HG03280 (cell line): ENCODE measurements around the gene ABHD12.

Experiments
- ATAC-seq: cut with Tn5 transposase; IDR thresholded peaks from one replicate; pipeline ENCODE4 v1.9.1; 2021; ENCODE audit warnings: mild to moderate bottlenecking, moderate library complexity; ENCODE audit not compliant: unreplicated experiment

Gene ABHD12

DNA sequence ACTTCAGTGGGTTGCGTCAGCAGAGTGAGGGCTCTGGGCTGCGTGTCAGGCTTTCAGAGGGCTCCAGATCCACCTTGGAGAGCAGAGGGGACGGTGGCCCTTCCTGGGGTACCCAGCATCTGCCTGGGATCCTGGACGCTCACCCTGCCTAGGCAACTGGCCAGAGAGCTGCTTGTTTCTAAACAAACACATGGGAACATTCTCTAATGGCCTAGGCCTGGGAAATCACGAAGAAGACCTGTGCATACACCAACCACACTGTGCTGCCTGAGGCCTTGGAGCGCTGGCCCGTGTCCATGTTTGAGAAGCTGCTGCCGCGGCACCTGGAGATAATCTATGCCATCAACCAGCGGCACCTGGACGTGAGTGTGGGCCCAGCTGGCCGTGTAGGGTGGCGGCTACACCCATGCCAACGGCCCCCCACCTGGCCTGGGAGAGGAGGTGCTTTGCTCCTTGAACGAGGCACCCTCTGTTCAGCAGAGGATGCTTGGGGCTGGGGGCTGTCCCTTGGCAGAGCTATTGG lies 110.5 kb downstream of the ABHD12 start:
- ATAC-seq: no peak

DNA sequence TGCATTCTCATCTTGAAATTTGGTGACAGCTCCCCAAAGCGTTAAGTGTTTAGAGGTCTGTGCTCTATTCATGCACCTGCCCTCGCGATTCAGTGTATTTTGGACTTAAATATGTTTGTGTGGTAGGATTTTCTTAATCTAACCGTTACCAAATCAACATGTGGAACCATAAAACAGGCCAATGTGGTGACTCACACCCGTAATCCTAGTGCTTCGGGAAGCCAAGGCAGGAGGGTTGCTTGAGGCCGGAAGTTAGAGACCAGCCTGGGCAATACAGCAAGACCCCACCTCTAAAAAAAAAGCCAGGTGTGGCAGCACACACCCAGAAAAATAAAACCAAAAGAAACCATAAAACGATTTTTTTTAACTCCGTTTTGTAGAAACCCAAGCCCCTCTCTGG lies 111.2 kb downstream of the ABHD12 start:
- no peak for ATAC-seq

DNA sequence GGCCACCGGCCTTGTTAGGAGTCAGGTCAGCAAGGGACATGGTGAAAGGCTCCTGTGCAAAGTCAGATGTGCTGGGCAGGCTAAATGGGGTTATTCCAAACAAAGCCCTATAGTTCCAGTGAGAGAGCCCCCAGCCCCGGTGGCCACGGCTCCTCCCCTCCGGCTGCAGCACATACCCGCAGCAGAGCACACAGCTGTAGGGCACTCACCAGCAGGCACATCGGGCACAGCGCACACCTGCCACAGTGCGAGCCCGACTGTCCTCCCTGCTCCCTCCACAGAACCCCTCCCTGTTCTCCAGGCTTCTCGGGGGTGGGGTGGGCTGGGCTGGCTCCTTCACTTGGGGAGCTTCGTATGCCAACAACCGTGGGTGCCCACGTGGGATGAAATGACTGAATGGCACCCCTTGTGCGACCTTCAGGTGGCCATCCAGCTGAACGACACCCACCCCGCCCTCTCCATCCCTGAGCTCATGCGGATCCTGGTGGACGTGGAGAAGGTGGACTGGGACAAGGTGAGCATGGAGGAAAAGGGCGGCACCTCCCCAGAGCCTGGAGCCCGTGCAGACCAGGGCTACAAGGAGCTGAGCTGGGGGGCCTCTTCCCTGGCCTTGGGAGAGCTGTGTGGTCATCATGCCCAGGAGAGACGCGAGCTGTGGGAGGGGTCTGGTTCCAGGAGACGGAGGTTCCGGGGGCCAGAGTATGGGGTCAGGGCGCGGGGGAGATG lies 111.8 kb downstream of the ABHD12 start:
- no peak for ATAC-seq

DNA sequence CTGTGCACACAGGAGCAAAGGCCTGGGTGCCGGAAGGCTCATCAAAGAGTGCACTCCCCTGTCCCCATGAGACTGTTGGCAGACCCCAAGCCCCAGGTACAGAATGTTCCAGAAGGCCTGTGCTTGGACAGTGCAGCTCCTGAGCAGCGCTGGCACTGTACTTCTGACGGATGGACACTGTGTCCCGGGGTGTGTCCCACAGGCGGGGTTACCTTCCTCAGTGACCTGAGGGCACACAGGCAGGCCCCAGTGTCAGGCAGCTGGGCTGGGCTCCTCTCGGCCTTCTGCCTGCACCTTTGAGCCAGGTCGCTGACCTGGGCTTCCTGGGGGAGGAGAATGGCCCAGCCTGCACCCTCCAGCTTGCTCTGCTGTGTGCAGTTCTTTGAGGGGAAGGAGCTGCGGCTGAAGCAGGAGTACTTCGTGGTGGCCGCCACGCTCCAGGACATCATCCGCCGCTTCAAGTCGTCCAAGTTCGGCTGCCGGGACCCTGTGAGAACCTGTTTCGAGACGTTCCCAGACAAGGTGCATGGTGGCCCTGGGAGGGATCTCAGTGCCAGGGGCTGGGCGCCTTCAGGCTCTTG lies 112.6 kb downstream of the ABHD12 start:
- ATAC-seq: no peak

DNA sequence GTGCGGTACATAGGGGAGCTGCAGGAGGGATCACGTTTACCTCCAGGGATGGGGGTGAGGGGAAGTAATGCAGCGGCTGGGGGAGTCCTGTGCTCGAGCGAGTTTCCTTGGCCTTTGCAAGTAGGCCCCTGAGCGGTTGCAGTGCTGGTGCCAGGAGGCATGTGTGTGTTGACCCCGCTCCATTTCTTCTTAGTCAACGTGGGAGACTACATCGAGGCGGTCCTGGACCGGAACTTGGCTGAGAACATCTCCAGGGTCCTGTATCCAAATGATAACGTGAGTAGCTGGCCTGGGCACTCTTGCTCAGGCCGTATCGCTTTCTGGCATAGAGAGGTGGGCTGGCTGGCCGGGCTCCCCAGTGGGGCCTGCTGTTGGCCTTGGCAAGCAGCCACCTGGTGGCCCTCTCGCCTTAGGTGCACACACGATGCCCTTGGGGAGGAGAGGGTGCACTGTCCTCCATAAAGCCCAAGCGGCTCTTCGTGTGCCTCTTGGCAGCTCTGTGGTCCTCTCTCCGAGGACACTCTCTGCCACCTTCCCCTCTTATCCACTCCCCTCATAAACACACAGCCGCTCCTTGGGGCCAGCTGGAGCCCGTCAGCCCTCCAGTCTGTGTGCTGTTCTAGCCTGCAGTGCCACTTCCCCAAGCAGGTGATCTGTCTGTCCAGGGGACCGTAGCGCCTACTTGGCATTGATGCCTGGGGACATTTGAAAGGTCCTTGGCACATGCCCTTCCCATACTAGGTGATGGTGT lies 113.4 kb downstream of the ABHD12 start:
- no peak for ATAC-seq

DNA sequence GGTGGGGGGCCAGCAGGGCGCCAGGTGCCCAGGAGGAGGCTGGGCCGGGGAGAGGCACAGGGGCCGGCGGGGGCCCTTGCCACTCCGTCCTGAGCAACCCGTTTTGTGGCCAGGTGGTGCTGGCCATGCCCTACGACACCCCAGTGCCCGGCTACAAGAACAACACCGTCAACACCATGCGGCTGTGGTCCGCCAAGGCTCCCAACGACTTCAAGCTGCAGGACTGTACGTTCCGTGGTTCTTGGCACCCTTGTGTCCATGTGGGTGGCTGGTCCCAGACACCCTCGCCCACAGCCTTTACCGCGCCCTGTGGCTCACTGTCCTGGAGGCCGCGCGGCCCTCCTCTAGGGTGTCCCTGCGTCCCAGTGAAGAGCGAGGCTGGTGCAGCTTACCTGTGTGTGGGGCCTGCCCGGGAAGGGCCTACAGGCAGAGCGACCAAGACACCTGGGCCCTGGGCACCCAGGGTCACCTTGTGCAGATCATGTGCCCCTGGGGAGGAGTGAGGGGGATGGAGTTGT lies 114.0 kb downstream of the ABHD12 start:
- ATAC-seq: no peak

DNA sequence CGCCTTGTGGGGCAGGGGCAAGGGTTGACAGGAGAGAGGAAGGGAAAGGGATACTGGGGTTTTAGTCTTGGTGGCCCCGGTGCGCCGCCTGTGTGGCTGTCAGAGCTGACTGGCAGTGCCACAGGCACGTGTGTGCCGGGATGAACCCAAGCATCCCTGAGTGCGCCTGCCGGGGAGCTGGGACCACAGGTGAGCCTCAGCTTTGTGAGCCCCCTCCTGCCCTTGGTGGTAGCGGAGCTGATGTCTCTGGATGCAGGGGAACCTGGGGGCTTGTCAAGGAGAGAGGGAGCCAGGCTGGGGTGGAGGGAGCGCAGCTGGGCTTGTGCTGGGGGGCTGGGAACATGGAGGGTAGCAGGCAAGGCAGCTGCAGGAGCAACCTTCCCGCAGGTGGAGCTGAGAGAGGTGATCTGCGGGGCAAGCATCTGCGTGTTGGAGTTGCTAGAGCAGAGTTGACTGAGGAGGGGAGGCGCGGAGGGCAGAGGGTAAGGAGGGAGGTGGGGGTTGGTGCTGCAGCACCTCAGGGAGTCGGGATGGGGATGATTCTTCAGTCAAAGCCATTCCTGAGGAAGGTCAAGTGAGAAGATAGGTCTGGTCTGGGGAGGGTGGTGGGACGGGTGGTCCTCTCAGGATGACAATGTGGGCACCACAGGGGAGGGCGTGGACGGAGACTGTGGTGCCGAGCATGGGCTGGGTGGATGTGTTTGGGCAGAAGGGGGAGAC lies 114.7 kb downstream of the ABHD12 start:
- ATAC-seq: no peak

DNA sequence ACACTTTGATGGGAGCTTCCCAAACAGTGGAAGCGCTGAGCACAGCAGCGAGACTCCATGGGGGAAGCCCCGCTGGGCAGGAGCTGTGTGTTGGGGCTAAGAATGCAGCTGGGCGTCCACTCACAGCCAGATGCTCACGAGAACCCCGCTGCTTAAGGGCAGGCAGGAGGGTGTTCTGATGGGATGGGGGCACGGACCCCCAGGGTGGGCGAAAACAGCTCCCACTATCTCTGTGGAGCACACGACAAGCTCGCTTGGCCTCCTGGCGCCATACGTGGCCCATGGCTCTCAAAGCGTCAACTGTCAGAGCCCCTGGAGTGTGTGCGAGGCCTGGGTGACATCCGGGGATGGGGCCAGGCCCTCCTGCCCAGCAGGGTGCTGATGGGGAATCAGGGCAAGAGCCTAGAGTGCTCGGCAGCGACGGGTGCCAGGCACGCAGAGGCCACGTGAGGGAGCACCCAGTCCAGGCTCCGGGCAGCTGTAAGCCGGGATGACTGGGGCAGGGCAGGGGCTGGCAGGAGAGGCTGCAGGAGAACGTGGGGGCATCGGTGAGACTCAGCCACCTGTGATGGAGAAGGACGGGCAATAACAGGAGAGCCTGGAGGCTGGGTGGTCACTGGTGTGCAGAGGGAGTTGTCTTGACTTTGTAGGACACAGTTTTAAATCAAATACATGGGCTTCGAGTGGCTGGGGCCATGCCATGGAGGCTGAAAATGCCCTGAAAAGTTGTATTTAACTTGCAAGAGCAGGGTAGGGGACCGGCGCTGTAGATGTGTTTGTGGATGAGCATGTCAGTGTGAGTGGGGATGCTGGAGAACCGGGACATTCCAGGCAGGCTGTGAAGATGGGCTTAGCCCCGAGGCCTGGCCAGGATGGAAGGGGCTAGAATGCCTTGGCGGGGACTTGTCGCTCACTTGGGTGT lies 115.5 kb downstream of the ABHD12 start:
- no peak for ATAC-seq

DNA sequence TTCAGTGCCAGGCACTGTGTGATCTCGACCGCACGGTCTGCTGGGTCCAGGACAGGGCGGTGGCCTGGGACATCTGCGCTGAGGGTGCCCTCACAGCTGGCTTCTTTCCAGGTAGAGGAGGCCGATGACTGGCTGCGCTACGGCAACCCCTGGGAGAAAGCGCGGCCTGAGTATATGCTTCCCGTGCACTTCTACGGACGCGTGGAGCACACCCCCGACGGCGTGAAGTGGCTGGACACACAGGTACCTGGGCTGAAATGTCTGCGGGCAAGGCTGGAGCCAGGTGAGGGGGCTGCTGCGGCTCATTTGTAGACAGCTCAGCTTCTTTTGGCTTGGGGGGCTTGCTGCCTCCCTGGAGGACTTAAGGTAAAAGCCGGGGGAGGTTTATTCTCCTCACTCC lies 116.2 kb downstream of the ABHD12 start:
- ATAC-seq: no peak

DNA sequence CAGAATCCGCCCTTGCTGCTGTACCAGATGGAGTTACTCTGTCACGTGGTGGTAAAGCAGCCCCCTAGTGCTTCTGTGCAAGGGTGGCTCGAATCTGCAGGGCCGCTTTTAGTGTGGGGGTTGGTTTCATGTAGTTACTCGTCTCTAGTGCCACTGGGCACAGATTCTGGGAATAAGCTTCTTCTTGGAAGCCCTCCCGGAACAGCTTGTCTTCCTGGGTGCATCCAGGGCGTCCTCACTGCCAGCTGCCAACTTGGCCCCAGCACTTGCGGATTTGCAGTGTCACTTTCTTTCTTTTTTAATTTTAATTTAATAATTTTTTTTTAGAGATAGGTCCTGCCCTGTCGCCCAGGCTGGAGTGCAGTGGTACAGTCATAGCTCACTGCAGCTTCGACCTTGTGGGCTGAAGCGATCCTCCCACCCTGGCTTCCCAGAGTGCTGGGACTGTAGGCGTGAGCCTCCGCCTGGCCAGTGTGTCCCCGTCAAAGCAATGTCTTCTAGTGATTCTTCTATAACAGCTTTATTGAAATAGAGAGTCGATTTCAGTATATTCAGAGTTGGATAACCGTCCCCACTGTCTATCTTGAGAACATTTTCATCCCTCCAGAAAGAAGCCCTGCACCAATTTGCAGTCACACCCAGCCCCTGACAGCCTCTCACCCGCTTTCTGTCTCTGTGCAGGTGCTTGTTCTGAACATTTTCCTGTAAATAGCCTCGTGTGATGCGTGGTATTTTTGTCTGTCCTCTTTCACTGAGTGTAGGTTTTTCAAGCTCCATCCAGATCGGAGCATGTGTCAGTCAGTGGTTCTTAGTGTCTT lies 116.9 kb downstream of the ABHD12 start:
- no peak for ATAC-seq

DNA sequence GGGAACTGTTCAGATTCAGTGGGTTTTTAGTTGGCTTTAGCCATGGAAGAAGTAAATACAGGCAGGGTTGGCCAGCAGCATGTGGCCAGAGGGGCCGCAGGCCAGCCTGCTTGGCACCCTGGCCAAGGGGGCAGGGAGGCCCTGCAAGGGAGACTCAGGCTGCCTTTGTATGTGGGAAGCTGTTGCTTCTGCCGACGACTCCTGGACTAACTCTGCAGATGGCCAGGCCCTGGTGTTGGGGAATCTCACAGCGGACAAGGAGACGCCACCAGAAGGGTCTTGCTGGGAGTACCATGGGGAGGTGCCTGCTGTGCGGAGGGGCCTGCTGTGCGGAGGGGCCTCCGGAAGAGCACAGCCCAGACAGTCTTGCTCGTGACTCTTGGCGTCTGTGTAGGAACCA lies 117.6 kb downstream of the ABHD12 start:
- no peak for ATAC-seq

DNA sequence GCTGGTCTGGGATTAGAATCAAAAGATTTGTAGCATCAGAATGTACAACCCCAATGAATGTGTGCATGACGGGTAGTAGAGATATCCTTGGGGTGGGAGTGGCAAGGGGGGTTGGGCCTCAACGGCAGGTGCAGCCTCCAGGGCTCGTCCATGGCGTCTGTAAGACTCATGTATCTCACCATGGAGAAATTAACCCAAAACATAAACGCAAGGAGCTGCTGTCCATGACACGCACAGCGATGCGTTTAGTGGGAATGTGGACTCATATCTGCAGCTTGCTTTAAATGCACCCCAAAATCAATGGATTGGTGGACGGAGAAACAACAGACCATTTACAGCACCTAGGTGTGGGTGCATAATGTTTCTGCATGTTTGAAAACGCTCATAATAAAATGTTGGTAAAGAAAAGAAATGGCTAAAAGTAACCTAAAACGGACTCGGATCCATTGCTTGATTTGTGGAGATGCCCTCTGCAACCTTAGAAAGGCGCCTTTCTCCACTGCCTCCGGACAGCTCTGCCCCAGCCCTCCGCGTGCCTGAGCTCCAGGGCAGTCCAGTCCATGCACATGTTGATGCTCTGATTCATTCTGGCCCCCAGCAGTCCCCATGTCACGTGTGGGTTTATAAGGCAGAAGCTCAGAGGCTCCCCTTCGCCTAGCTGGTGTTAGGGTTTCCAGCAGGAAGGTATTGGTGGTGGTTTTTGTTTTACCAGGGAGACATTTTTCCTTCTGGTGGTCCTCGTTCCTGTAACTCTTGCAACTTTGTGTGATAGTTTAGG lies 118.2 kb downstream of the ABHD12 start:
- ATAC-seq: no peak

DNA sequence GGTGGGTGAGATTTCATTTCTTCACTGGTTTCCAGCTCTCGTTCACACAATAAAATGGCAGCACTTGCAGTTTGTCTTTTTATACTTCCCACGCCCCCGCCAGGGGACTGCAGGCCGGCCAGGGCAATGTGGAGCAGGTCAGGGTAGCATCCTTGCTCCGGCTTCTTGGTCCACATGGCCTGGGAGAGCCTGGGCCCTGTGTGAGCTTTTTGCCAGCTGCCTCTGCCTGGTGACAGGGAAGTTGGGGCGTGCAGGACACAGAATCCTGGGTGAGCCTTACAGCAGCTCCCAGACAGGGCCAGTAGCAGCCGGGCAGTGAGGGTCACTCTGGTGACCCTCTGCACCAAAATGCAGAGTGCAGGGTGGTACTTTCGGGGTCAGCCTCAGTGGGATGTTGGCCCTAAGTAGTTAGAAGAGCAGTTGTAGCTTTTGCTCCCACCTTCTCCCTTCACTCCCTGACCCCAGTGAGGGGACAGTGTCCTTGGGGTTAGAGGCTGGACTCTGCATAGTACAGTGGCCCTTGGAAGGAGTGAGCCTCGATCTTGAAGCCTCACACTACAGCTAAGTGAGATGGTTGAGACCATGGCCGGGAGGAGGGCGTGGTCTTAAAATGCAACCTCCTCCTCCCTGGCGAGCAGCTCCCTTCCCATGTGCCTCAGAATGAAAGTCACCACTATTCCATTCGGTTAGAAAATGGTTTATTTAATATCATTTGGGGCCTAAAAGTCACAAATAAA lies 119.0 kb downstream of the ABHD12 start:
- ATAC-seq: no peak

DNA sequence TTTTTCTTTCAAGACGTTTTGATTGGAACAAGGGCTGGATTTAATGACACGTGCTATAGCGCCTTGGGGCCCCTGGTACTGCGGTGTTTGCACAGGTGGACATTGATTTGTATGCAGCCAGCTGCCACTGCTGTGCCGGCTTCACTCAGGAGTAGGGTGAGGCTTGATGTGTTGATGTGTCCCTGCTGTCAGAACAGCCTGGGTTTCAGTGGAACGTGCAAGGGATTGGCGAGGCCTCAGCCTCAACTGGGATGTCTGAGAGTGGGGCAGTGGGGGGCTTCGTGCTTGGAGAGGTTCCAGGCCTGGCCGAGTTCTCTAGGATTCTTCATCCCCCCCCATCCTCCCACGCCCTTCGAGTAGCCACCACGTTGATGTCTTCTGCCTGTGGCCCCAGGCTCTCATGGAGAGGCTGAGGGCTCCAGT lies 119.8 kb downstream of the ABHD12 start:
- no peak for ATAC-seq

DNA sequence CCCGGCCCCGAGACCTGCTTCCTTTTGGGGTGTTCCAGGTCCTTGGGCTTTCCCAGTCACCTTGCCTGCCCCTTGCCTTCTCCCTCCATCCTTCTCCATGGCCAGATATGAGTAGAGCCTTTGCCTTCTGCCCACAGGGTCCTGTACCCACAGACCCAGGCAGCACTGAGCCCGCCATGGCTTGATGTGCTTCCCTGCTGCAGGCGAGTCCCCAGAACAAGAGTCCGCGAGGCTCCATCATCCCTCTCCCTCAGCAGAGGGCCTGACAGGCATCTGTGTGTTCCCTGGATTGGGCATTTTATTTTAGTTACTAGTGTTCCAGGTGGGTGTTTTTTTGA lies 120.8 kb downstream of the ABHD12 start:
- ATAC-seq: no peak

DNA sequence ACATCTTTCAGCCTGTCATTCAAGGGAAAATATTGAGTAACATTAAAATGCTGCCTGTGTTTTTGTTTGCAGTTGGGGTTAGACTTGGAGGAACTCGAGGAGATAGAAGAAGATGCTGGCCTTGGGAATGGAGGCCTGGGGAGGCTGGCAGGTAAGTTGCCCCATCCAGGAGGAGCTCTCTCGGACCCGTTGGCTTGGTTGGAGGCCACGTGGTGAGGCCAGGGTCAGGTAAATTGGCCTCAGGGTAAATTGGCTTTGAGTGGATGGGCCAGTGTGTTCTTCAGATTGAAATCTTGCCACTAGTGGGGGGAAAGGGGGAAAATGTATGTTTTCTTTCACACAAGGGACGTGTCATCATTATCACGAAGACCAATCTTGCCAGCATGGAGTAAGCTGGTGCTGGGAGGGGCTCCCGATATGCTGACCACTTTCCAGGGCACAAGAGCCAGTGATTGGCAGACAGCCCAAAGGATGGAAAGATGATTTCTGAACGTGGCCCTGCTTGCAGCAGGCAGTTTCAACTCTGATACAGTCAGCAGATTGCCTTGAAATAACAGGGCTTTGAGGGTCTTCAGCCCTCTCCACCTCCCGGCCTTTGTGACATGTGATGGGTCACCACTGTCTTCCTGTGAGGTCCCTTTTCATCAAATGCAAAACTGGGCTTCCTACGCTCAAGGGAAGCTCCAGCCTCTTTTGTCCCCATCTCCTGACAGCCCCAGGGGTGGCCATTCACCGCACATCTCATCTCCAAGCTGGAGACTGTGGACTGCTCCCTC lies 121.4 kb downstream of the ABHD12 start:
- ATAC-seq: no peak
